ENCODE data around the gene IRS1.

IRS1 gene

DNA sequence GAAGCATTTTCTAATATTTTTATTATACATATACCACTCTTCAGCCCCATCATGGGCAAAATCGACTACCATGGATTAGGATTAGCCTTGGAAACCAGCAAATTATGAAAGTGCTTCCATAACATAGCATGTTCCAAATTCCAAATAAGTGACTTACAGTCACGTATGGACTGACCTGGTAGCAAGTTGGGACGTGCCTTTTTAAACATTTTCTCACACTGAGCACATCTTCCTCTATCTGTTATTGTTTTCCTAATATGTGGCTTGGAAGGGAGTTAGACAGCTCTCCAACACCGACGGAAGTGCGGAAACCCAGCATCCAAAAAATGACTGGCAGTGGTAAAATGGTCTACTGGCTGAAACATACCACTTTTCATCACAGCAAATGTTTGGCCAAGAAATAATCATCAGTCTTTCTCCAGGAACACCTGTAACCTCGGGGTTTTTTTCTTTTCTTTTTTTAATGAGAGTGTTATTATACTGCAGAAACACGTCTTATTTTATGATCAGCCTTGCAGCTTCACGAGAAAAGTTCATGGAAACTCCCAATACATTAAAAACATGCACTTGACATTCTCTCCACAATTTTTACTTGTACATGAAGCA lies 107.0 kb downstream of the IRS1 start:
- Histone ChIP-seq H3K4me3 (IDR thresholded peaks at IDR 0.05; ENCODE audit: insufficient read depth, low read depth, low read length) (no peak overlapping the region), H4K20me1 (ENCODE audit: insufficient read depth) (no peaks in the 10 kb centered on the region), H3K36me3 (ENCODE audit: insufficient read depth) (no peaks in the 10 kb centered on the region), H3K27me3 (ENCODE audit: insufficient read depth, low read depth) (no peaks in the 10 kb centered on the region), H3K4me1 (ENCODE audit: low read depth, poor library complexity, severe bottlenecking) (no peaks in the 10 kb centered on the region), H2AFZ (ENCODE audit: low read depth) (no peak overlapping the region), H3K4me2 (no peak overlapping the region), H3K9ac (no peak overlapping the region), H3K27ac (no peak overlapping the region), H3K79me2 (ENCODE audit: insufficient read depth, low read depth) (no peaks in the 10 kb centered on the region)
- TF ChIP-seq, protein P1, sequence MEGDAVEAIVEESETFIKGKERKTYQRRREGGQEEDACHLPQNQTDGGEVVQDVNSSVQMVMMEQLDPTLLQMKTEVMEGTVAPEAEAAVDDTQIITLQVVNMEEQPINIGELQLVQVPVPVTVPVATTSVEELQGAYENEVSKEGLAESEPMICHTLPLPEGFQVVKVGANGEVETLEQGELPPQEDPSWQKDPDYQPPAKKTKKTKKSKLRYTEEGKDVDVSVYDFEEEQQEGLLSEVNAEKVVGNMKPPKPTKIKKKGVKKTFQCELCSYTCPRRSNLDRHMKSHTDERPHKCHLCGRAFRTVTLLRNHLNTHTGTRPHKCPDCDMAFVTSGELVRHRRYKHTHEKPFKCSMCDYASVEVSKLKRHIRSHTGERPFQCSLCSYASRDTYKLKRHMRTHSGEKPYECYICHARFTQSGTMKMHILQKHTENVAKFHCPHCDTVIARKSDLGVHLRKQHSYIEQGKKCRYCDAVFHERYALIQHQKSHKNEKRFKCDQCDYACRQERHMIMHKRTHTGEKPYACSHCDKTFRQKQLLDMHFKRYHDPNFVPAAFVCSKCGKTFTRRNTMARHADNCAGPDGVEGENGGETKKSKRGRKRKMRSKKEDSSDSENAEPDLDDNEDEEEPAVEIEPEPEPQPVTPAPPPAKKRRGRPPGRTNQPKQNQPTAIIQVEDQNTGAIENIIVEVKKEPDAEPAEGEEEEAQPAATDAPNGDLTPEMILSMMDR (conservative IDR thresholded peaks at IDR 0.05; ENCODE audit: low read depth, low read length): no peak

GRCh38 chr2:226691255-226691654 lies 108.4 kb downstream of the IRS1 start:
- TF ChIP-seq, protein P1 (conservative IDR thresholded peaks at IDR 0.05; ENCODE audit: low read depth, low read length): no peak
- Histone ChIP-seq H3K4me1 (ENCODE audit: low read depth, poor library complexity, severe bottlenecking) (no peaks in the 10 kb centered on the region), H3K27me3 (ENCODE audit: insufficient read depth, low read depth) (no peaks in the 10 kb centered on the region), H2AFZ (ENCODE audit: low read depth) (no peak overlapping the region), H3K27ac (no peak overlapping the region), H3K9ac (no peak overlapping the region), H4K20me1 (ENCODE audit: insufficient read depth) (no peaks in the 10 kb centered on the region), H3K79me2 (ENCODE audit: insufficient read depth, low read depth) (no peaks in the 10 kb centered on the region), H3K4me3 (IDR thresholded peaks at IDR 0.05; ENCODE audit: insufficient read depth, low read depth, low read length) (no peak overlapping the region), H3K4me2 (no peak overlapping the region), H3K36me3 (ENCODE audit: insufficient read depth) (no peaks in the 10 kb centered on the region)

GRCh38 chr2:226690461-226691024 lies 109.1 kb downstream of the IRS1 start:
- Histone ChIP-seq H2AFZ (ENCODE audit: low read depth) (no peak overlapping the region), H3K4me2 (no peak overlapping the region), H3K27me3 (ENCODE audit: insufficient read depth, low read depth) (no peaks in the 10 kb centered on the region), H3K9ac (no peak overlapping the region), H3K27ac (no peak overlapping the region), H3K4me1 (ENCODE audit: low read depth, poor library complexity, severe bottlenecking) (no peaks in the 10 kb centered on the region), H3K36me3 (ENCODE audit: insufficient read depth) (no peaks in the 10 kb centered on the region), H4K20me1 (ENCODE audit: insufficient read depth) (no peaks in the 10 kb centered on the region), H3K79me2 (ENCODE audit: insufficient read depth, low read depth) (no peaks in the 10 kb centered on the region), H3K4me3 (IDR thresholded peaks at IDR 0.05; ENCODE audit: insufficient read depth, low read depth, low read length) (no peak overlapping the region)
- TF ChIP-seq, protein P1 (conservative IDR thresholded peaks at IDR 0.05; ENCODE audit: low read depth, low read length): no peak

GRCh38 chr2:226687641-226688253 lies 111.9 kb downstream of the IRS1 start:
- no peaks in the 10 kb centered on the region for H3K79me2 ChIP-seq (ENCODE audit: insufficient read depth, low read depth)
- H3K9ac ChIP-seq: no peak overlapping the region
- H3K36me3 ChIP-seq (ENCODE audit: insufficient read depth): no peaks in the 10 kb centered on the region
- no peak overlapping the region for H3K4me3 ChIP-seq (IDR thresholded peaks at IDR 0.05; ENCODE audit: insufficient read depth, low read depth, low read length)
- no peaks in the 10 kb centered on the region for H4K20me1 ChIP-seq (ENCODE audit: insufficient read depth)
- H3K4me1 ChIP-seq (ENCODE audit: low read depth, poor library complexity, severe bottlenecking): no peaks in the 10 kb centered on the region
- H2AFZ ChIP-seq (ENCODE audit: low read depth): no peak overlapping the region
- TF ChIP-seq, protein P1 (conservative IDR thresholded peaks at IDR 0.05; ENCODE audit: low read depth, low read length): no peak
- H3K27ac ChIP-seq: no peak overlapping the region
- no peak overlapping the region for H3K4me2 ChIP-seq
- no peaks in the 10 kb centered on the region for H3K27me3 ChIP-seq (ENCODE audit: insufficient read depth, low read depth)

Measured in KMS-11 (cell line).